DOHH2 (cell line): ENCODE results near the gene HNRNPAB.

ENCODE experiments used
- H3F3A ChIP-seq: fragments of 200-600 bp; sonication (generic), shearing (Covaris generic); 2 replicates; pipeline ENCODE4 v1.6.0; 2016; ENCODE audit warnings: antibody characterized with exemption, mild to moderate bottlenecking; ENCODE audit not compliant: control insufficient read depth, insufficient read depth
- H3K27ac ChIP-seq: fragments of 200-600 bp; sonication (generic); 2 replicates; pipeline ENCODE4 v1.5.1; 2014; ENCODE audit warnings: low read depth, mild to moderate bottlenecking, low read length, moderate library complexity
- H3K27me3 ChIP-seq: fragments of 200-600 bp; sonication (generic); 2 replicates; pipeline ENCODE4 v1.6.1; 2014; ENCODE audit warnings: mild to moderate bottlenecking, low read length, mixed read lengths; ENCODE audit not compliant: control insufficient read depth
- H3K36me3 ChIP-seq: fragments of 200-600 bp; sonication (generic); 2 replicates; pipeline ENCODE4 v1.6.1; 2014; ENCODE audit warnings: mild to moderate bottlenecking, low read length, moderate library complexity, mixed read lengths; ENCODE audit not compliant: control insufficient read depth
- H3K4me1 ChIP-seq: fragments of 200-600 bp; sonication (generic); 2 replicates; pipeline ENCODE4 v1.6.1; 2014; ENCODE audit warnings: mild to moderate bottlenecking, low read length, mixed read lengths; ENCODE audit not compliant: control insufficient read depth
- H3K4me2 ChIP-seq: fragments of 200-600 bp; sonication (generic); 2 replicates; pipeline ENCODE4 v1.6.0; 2014; ENCODE audit warnings: mild to moderate bottlenecking, low read length, moderate library complexity
- H3K4me3 ChIP-seq: fragments of 200-600 bp; sonication (generic); 2 replicates; pipeline ENCODE4 v1.5.1; 2014; ENCODE audit warnings: mild to moderate bottlenecking, low read length, mixed read lengths
- H3K79me2 ChIP-seq: fragments of 200-600 bp; sonication (generic); 2 replicates; pipeline ENCODE4 v1.6.1; 2014; ENCODE audit warnings: mild to moderate bottlenecking, low read length, mixed read lengths; ENCODE audit not compliant: control insufficient read depth
- H3K9me2 ChIP-seq: fragments of 200-600 bp; sonication (generic); replicated peaks from 2 replicates; pipeline ENCODE4 v1.6.1; 2014; ENCODE audit warnings: mild to moderate bottlenecking, low read length, mixed read lengths; ENCODE audit not compliant: control insufficient read depth
- H3K9me3 ChIP-seq: fragments of 200-600 bp; sonication (generic); 2 replicates; pipeline ENCODE4 v1.6.1; 2014; ENCODE audit warnings: antibody characterized with exemption, low read length, mixed read lengths; ENCODE audit not compliant: control insufficient read depth, insufficient read depth
- H4K20me1 ChIP-seq: fragments of 200-600 bp; sonication (generic); 2 replicates; pipeline ENCODE4 v1.6.0; 2014; ENCODE audit warnings: low read depth, mild to moderate bottlenecking, antibody characterized with exemption, low read length, moderate library complexity; ENCODE audit not compliant: control insufficient read depth, insufficient read depth
- EZH2phosphoT487 ChIP-seq: fragments of 200-600 bp; sonication (generic); IDR thresholded peaks from 2 replicates; pipeline ENCODE4 v1.6.1; 2017; ENCODE audit warnings: borderline replicate concordance, mild to moderate bottlenecking, antibody characterized with exemption, low read length, moderate library complexity, mixed read lengths
- TF ChIP-seq, protein P1 (sequence below): fragments of 200-600 bp; sonication (generic); IDR thresholded peaks from one replicate; pipeline ENCODE4 v1.5.1; 2014; ENCODE audit warnings: antibody characterized with exemption, mild to moderate bottlenecking, low read depth, low read length; ENCODE audit not compliant: poor library complexity, severe bottlenecking

HNRNPAB gene

GRCh38 chr5:178211095-178212048 lies 7.0 kb downstream of the HNRNPAB start:
- H3K4me1 ChIP-seq: peaks cover 19% of the 10 kb centered on the region
- no peak overlapping the region for H3K4me2 ChIP-seq
- no peaks in the 10 kb centered on the region for H3K27me3 ChIP-seq
- TF ChIP-seq EZH2phosphoT487: no peak
- TF ChIP-seq, protein P1, sequence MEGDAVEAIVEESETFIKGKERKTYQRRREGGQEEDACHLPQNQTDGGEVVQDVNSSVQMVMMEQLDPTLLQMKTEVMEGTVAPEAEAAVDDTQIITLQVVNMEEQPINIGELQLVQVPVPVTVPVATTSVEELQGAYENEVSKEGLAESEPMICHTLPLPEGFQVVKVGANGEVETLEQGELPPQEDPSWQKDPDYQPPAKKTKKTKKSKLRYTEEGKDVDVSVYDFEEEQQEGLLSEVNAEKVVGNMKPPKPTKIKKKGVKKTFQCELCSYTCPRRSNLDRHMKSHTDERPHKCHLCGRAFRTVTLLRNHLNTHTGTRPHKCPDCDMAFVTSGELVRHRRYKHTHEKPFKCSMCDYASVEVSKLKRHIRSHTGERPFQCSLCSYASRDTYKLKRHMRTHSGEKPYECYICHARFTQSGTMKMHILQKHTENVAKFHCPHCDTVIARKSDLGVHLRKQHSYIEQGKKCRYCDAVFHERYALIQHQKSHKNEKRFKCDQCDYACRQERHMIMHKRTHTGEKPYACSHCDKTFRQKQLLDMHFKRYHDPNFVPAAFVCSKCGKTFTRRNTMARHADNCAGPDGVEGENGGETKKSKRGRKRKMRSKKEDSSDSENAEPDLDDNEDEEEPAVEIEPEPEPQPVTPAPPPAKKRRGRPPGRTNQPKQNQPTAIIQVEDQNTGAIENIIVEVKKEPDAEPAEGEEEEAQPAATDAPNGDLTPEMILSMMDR: no peak
- no peaks in the 10 kb centered on the region for H3K9me3 ChIP-seq
- H3K27ac ChIP-seq: peak overlapping the region; percentile 19; the same call in 1 of the 2 replicates
- H3K79me2 ChIP-seq: peaks cover 36% of the 10 kb centered on the region
- peaks cover 40% of the 10 kb centered on the region for H4K20me1 ChIP-seq
- no peak overlapping the region for H3K4me3 ChIP-seq
- H3F3A ChIP-seq: peaks cover 94% of the 10 kb centered on the region
- peaks cover 100% of the 10 kb centered on the region for H3K36me3 ChIP-seq
- no peaks in the 10 kb centered on the region for H3K9me2 ChIP-seq

DNA sequence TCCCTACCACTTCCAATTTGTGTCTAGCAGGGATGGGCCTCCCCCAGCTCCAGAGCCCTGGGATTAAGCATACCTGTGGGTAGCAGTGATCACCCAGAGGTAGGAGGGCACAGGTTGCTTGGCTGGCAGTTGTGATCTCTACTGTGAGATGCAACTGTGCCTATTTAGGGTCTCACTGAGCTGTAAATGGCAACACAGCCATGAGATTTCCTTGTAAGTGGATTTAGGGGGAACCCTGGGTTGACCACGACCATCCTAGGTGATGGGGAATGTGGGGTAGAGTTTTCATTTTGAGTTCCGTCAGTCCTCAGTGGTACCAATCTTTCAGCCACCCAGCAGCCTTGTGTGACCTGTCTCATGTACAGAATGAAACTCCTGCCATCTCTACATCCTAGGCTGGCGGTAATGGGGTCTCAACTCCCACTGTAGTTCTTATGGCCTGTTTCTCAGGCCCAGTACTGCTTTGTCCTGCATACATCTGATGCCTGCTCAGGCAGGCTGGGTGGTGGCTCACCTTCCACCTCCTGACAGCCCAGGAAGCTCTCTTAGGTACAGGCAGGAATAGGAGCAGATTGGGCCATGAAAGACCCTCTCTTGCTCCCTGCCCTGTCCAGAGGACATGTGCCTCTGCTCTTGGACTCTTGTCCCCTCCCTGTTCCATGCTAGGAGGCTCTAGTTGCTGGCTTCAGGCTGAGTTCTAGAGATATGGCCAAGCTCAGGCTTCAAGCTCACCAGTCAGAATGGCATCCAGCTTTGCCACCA lies 8.1 kb downstream of the HNRNPAB start:
- Histone ChIP-seq H3K9me2 (no peaks in the 10 kb centered on the region), H3K4me3 (no peak overlapping the region), H3K79me2 (peaks cover 25% of the 10 kb centered on the region), H3K27ac (peak overlapping the region; percentile 19; the same call in 1 of the 2 replicates), H3K4me2 (no peak overlapping the region), H3K9me3 (no peaks in the 10 kb centered on the region), H3K36me3 (peaks cover 96% of the 10 kb centered on the region), H3F3A (peaks cover 90% of the 10 kb centered on the region), H4K20me1 (peaks cover 29% of the 10 kb centered on the region), H3K27me3 (no peaks in the 10 kb centered on the region), H3K4me1 (peaks cover 11% of the 10 kb centered on the region)
- TF ChIP-seq, protein P1: no peak
- no peak for TF ChIP-seq EZH2phosphoT487

DNA sequence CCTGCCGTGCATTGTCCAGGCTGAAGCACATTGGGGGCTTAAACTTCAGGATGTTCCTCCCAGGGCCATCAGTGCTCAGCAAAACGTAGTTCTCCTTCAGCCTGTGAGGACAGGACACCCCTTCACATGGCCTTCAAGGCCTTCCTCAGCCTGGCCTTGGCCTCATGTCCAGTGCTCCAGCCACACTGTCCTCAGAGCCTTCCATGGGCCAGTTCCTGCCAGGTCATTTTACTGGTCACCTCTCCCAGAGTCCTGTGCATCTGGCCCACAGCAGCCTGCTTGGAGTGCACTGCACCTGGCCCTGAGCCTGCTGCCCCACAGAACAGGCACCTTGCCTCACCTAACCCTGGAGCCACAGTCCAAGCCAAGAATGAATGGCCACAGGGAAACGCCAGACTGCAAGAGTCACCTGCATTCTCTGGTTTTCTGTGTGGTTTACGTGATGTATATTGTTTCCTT lies 8.7 kb downstream of the HNRNPAB start:
- no peak overlapping the region for H3K27ac ChIP-seq

More for the DNA sequence above, 8.7 kb downstream of the HNRNPAB start:
- peaks cover 6% of the 10 kb centered on the region for H3K4me1 ChIP-seq
- peaks cover 90% of the 10 kb centered on the region for H3K36me3 ChIP-seq
- peaks cover 19% of the 10 kb centered on the region for H3K79me2 ChIP-seq
- H3K9me3 ChIP-seq: no peaks in the 10 kb centered on the region
- peaks cover 23% of the 10 kb centered on the region for H4K20me1 ChIP-seq
- no peak overlapping the region for H3K4me2 ChIP-seq
- TF ChIP-seq, protein P1: no peak
- no peak for TF ChIP-seq EZH2phosphoT487
- H3K4me3 ChIP-seq: no peak overlapping the region
- no peaks in the 10 kb centered on the region for H3K27me3 ChIP-seq
- H3F3A ChIP-seq: peaks cover 84% of the 10 kb centered on the region
- H3K9me2 ChIP-seq: no peaks in the 10 kb centered on the region
